Raji (cell line): ENCODE results near the gene TSC22D4.

ENCODE experiments used
- POLR2A ChIP-seq: IDR thresholded peaks from 2 replicates; pipeline ENCODE4 v1.6.1; 2011; ENCODE audit warnings: low read depth, low read length, control low read depth; ENCODE audit not compliant: insufficient read depth

TSC22D4 gene

DNA sequence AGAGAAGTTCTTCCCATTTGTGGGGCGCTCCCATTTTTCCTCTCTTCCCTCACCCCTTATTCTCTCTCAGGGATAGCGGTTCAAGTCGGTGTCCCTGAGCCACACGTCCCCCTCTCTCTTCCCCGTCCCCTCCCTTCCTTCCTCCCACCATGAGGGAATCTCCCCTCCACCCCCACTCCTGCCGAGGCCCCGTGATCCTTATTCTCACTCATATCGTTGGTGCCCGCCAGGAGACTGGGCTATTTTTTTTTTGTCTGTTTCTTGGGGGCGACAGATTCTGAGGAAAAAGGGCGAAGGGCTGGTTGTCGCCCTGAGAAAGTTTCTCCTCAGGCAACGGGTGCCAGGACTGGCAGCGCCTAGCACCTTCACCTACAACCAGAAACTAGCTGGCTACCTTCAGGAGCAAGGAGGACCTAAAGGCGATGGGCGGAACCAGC lies 51.2 kb downstream of the TSC22D4 start:
- TF ChIP-seq POLR2A = no peak

- TF ChIP-seq POLR2A = no peak
Observed at GRCh38 chr7:100426516-100426915, 52.5 kb downstream of the TSC22D4 start.

DNA sequence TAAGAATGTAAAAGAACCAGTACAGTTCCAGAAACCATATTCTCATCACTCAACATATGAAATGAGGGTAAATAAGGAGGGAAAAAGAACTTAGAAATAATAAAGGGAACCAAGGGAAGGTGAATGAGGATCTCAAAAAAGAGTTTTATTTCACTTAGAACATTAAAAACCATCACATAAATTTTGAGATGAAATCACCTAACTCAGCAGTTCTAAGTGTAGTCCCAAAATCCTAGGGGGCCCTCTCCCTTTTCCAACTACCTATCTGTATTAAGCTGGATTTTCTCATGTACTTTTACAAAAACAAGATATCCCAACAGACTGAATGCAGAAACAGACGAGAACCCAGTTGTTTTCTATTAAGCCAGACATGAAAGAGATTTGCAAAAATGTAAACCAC lies 53.7 kb downstream of the TSC22D4 start:
- TF ChIP-seq POLR2A = no peak

GRCh38 chr7:100423315-100423714 lies 55.7 kb downstream of the TSC22D4 start:
- TF ChIP-seq POLR2A = no peak

DNA sequence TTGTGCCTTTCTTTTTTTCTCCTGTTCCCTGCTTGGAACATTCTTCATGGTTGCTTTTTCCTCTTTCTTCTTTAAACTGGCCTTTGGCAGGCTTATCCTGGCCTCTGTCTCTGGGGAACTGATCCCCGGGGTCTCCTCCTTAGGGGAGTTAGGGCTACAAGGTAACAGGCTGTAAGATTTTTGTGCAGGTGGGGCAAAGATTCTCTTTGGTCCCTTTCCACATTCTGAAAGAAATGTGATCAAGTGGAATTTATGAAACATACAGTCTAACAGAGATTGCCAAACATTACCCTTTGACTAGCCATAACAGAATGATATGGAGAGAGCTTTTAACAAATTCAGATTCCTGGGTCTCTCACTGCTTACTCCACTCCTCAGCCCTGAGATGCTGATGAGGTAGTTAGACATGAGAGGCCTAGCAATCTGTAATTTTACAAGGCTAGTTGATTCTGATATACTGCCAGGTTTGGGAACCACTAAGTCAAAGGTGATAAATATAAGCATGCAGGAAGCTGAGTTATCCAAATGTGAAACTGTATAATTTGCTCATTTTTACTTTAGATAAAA lies 59.3 kb downstream of the TSC22D4 start:
- TF ChIP-seq POLR2A = no peak

- no peak for TF ChIP-seq POLR2A
Observed at GRCh38 chr7:100418930-100419659, 59.9 kb downstream of the TSC22D4 start.
